ENCODE measurements around the gene SLC1A5. TPM values are rescaled to one million over a fixed set of nuclear protein-coding genes. Genes with fewer than 3 reads are reported as not detected.
A peak's percentile ranks its signal among the peaks of the same experiment; 100 is the strongest.

The SLC1A5 gene
- total RNA-seq, 2 donors from 2014 or later, result 84.3 to 169 TPM

GRCh38 chr19:46748325-46749109 lies 39.9 kb downstream of the SLC1A5 start:
- TF ChIP-seq CTCF (IDR thresholded peaks at IDR 0.05), result peak; percentile 81
- H3K27me3 ChIP-seq, result no peaks in the 10 kb centered on the region
- H3K4me3 ChIP-seq, result no peak overlapping the region
- no peaks in the 10 kb centered on the region for H3K9me3 ChIP-seq
- DNase-seq, result peak; percentile 80
- H3K27ac ChIP-seq, result no peak overlapping the region
- no peak overlapping the region for H3K9ac ChIP-seq (ENCODE audit: low read depth in 2 of 2, low read length in 2 of 2)
- H3K4me1 ChIP-seq, result no peaks in the 10 kb centered on the region
- H3K36me3 ChIP-seq, result no peaks in the 10 kb centered on the region
- intact Hi-C loops (cut with DNase I), result no loop called here

DNA sequence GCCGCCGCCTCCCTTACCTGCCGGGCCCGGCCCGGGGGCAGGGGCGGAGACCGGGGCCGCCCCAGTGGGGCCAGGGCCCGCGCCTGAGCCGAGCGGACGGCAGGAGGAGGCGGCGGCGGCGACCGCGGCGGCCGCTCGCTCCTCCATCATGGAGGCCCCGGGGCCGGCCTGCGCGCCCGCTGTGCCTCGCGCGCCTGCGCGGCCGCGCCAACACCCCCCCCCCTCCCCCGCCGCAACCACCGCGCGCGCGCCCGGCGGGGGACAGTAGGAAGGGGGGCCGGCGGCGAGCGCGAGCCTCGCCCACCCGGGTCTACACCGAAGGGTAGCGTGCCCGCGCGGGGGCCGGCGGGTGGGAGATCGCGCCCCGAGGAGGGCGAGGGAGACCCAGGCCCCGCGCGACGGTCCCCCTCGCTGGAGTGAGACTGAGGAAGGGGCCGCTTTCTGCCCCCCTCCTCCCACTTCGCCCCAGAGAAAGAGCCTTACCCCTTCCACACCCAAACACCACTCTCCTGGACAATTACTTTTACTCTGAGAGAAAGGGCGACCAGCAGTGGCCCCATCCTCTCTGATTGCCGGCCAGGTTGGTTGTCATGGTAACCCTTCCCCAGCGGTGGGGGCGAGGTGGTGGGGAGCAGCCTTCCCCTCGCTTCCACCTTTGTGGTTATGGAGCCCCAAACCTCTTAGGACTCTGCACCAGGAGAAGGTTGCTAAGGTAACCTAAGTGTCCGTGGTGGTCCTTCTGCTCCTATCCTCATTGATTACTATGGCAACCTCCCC lies 41.9 kb downstream of the SLC1A5 start, which contains the start of gene STRN4:
Gene STRN4 (minus strand): TSS at position 170 of the 777 bp plus-strand sequence. CDS start 20 bp downstream, at position 150.
- no peaks in the 10 kb centered on the region for H3K4me1 ChIP-seq
- H3K36me3 ChIP-seq, result no peaks in the 10 kb centered on the region
- H3K4me3 ChIP-seq, result peak within 1 kb of the TSS; percentile 97
- no peaks in the 10 kb centered on the region for H3K9me3 ChIP-seq
- H3K27ac ChIP-seq, result peak within 1 kb of the TSS; percentile 80
- intact Hi-C loops (cut with DNase I), result no loop called here
- H3K27me3 ChIP-seq, result no peaks in the 10 kb centered on the region
- no peak for DNase-seq
- no peak for TF ChIP-seq CTCF (IDR thresholded peaks at IDR 0.05)
- H3K9ac ChIP-seq (ENCODE audit: low read depth in 2 of 2, low read length in 2 of 2), result peak within 1 kb of the TSS; percentile 95 to 96

GRCh38 chr19:46745521-46746280 lies 42.7 kb downstream of the SLC1A5 start, which contains the start of gene FKRP:
Gene FKRP (plus strand): TSS chr19:46746057. CDS start chr19:46755451, 9,394 bp downstream.
- DNase-seq, result no peak
- H3K4me3 ChIP-seq, result peak within 1 kb of the TSS; percentile 97
- peak within 1 kb of the TSS; percentile 80 for H3K27ac ChIP-seq
- H3K36me3 ChIP-seq, result no peaks in the 10 kb centered on the region
- intact Hi-C loops (cut with DNase I), result no loop called here
- H3K9ac ChIP-seq (ENCODE audit: low read depth in 2 of 2, low read length in 2 of 2), result peak within 1 kb of the TSS; percentile 95 to 96
- H3K4me1 ChIP-seq, result no peaks in the 10 kb centered on the region
- TF ChIP-seq CTCF (IDR thresholded peaks at IDR 0.05), result no peak
- no peaks in the 10 kb centered on the region for H3K27me3 ChIP-seq
- H3K9me3 ChIP-seq, result no peaks in the 10 kb centered on the region

DNA sequence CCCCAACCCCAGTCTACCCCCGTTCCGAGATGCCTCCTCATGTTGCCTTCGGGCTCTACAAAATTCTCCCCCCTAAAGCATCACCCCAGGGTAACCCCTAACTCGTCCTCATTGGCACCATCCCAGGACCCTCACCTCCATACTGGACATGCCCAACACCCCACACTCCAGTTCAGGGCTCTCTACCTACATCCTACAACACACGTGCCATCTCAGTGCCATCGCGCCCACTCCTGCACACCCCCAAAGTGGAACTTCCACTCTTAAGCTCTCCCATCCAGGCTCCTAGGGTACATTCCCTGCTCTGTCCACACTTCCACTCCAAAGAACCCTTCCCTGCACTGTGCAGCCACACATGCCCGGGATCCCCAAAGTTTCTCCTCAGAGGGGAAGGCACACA lies 43.4 kb downstream of the SLC1A5 start:
- DNase-seq, result no peak
- H3K27me3 ChIP-seq, result no peaks in the 10 kb centered on the region
- no peaks in the 10 kb centered on the region for H3K36me3 ChIP-seq
- H3K4me3 ChIP-seq, result peak overlapping the region; percentile 97
- intact Hi-C loops (cut with DNase I), result no loop called here
- peak overlapping the region; percentile 95 to 96 for H3K9ac ChIP-seq (ENCODE audit: low read depth in 2 of 2, low read length in 2 of 2)
- no peaks in the 10 kb centered on the region for H3K9me3 ChIP-seq
- TF ChIP-seq CTCF (IDR thresholded peaks at IDR 0.05), result no peak
- H3K27ac ChIP-seq, result no peak overlapping the region
- no peaks in the 10 kb centered on the region for H3K4me1 ChIP-seq

All from colonic mucosa (tissue), 4 donors.